Stimulated activated CD4-positive, alpha-beta T cell treated with anti-CD3 and anti-CD28 coated beads, TNF-alpha, amount 100 ng/mL, for 4 hours (primary cell): ENCODE results near the gene ADAM23.

Experiments
- DNase-seq, 3 experiments: peaks; one replicate each; pipeline ENCODE4 v3.0.0-alpha.2; 2020; ENCODE audit warnings: low read depth in 3 of 3

Gene ADAM23

GRCh38 chr2:206442474-206442832 lies 879 bp upstream of the ADAM23 start:
- no peak for DNase-seq

DNA sequence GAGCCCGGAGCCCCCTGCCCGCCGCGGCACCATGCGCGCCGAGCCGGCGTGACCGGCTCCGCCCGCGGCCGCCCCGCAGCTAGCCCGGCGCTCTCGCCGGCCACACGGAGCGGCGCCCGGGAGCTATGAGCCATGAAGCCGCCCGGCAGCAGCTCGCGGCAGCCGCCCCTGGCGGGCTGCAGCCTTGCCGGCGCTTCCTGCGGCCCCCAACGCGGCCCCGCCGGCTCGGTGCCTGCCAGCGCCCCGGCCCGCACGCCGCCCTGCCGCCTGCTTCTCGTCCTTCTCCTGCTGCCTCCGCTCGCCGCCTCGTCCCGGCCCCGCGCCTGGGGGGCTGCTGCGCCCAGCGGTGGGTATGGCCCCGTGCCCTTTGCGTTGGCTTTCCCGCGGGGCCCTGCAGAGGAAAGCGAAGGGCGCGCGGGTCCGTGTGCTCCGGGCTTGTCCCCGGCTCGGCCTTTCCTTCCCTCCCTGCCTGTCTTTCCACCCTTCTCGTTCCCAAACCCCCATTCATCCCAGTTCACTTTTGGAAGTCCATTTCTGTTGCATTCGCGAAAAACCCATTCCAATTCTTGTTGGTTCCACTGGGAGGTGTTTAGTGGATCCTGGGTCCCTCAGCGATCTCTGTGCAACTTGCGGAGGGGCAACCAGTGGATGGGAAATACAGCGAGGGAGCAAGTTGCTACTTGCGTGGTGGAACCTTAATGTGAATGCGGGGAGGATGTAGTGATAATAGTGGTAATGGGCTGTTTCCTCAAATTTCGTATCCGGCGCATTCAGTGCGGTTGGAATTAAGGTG lies 599 bp downstream of the ADAM23 start:
- no peak for DNase-seq

DNA sequence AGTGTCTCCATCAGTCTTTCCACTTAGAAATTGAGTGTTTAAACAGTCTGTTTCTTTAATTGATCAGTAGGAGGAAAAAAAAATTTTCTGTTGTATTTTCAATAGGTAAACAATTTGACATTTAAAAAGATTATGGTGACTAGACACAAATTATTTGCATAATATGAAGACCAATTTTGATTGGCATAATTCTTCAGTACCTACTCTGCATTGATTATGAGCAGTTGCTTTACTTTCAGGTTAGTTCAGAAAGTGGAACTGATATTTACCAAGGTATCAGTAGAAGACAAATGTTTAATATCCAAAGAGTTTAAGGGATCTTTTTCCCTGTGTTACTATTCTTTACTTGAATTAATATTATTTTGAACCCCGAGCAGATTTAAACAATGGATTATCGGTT lies 2.6 kb downstream of the ADAM23 start:
- DNase-seq = no peak

- DNase-seq = no peak
These were observed 8.9 kb downstream of the ADAM23 start for GRCh38 chr2:206452242-206452641.

GRCh38 chr2:206452750-206453149 lies 9.4 kb downstream of the ADAM23 start:
- DNase-seq = no peak

DNA sequence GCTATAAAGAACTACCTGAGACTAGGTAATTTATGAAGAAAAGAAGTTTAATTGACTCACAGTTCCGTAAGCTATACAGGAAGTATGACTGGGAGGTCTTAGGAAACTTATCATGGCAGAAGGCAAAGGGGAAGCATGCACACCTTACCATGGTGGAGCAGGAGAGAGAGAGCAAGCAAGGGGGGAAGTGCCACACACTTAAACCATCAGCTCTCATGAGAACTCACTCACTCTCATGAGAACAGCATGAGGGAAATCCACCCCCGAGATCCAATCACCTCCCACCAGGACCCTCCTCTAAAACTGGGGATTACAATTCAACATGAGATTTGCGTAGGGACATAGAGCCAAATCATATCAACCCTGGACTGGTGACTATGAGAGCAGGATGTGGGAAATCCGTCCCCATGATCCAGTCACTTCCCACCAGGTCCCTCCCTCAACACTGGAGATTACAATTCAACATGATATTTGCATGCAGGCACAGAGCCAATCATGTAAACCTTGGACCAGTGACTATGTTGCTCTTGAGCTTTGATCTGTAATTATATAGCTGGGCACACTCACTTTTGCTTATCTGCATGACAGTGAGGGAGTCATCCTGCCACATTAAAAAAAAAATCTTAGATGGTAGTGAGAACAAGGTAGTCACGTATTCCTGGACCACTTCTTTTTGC lies 12.9 kb downstream of the ADAM23 start:
- DNase-seq = no peak

GRCh38 chr2:206457188-206457634 lies 13.9 kb downstream of the ADAM23 start:
- DNase-seq = no peak

DNA sequence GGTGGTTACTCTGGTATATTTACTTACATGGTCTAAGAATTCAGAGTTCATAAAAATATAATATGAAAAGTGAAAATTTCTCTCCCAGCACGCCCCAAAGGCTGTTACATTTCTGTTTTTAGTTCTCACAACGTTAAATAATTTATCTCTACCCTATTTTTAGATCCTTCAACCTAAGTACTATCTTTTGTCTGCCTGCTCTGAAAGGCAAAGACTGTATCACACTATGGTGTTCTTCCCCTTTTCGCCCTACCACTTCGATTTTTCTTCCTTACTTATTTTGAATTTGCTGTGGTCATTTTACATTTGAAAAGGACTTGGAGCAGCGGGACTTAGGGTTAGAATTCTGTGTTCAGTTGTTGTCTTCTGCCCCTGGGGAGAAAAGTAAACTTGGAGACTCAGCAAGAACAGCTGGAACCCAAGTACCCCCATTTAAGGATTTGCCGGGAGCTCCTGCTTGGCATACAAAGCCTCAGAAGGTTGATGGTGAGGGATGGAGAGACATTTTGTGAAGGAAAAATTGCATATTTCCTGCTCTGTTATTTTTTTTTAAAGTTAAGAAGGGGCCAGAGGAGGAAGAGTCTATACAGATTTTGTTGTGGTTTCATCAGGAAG lies 19.0 kb downstream of the ADAM23 start:
- no peak for DNase-seq

- DNase-seq = no peak
These were observed 20.4 kb downstream of the ADAM23 start for GRCh38 chr2:206463685-206464084.

DNA sequence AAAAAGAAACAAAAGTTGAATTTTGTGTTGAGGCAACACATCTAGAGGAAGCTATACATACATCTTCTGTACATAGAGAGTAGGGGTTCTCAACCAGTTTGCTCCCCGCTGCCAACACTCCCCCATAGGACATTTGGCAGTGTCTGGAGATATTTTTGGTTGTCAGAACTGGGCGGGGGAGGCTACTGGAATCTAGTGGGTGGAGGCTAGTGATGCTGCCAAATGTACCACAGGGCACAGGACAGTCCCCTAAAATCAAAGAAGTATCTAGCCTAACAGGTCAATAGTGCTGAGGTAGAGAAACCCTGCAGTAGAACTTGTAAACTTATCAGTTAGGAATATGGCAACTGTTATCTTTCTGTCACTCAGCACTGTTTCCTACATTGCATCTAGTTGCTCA lies 21.3 kb downstream of the ADAM23 start:
- DNase-seq = no peak

GRCh38 chr2:206471524-206472062 lies 28.3 kb downstream of the ADAM23 start:
- no peak for DNase-seq

DNA sequence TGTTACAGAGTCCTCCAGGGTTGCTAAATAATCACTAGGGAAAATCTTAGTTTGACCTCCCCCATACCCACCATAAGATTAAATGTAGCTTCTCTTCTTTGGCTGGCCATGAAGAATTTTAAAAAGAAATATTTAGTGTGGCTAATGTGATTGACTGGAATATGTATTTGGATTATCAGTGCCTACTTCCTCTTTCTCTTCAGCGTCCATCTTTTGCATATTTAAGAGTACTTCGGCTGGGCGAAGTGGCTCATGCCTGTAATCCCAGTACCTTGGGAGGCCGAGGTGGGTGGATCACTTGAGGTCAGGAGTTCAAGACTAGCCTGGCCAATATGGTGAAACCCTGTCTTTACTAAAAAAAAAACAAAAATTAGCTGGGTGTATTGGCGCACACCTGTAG lies 28.8 kb downstream of the ADAM23 start:
- no peak for DNase-seq

DNA sequence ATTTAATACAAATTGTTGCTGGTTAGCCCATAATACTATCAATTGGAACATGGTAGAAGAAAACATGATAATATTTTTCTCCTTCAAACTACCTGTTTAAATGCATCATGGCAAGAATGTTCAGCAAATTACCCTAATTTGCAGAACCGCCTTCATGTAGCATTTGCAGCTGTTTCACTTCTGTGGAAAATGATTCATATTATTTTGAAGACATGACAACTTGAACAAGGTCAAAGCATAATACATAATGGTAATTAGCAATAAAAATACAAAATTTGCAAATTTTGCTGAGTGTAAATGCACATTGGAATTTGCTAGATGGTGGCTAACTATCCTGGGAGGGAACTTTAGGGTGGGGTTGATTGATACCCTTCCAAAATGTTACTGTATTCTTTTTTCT lies 30.8 kb downstream of the ADAM23 start:
- DNase-seq = no peak

GRCh38 chr2:206477296-206477695 lies 34.0 kb downstream of the ADAM23 start:
- no peak for DNase-seq

- DNase-seq = no peak
These were observed 35.0 kb downstream of the ADAM23 start for GRCh38 chr2:206478340-206478739.

GRCh38 chr2:206480161-206480560 lies 36.8 kb downstream of the ADAM23 start:
- no peak for DNase-seq

- DNase-seq = no peak
These were observed 37.3 kb downstream of the ADAM23 start for GRCh38 chr2:206480620-206481019.

DNA sequence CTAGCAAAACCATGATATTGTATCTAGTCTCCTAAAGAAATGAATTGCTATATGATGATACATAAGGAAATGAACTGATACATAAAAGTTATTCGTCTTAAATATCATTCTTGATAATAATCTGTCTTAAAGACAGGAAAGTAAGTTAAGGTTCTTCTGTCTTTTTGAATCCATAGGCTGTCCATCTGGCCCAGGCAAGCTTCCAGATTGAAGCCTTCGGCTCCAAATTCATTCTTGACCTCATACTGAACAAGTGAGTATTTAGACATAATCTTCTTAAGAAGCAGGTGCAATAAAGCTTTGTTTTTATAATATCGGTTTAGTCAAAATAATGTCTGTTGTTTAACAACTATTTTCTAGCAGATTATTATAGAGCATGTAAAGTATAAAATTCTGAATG lies 37.7 kb downstream of the ADAM23 start:
- no peak for DNase-seq

GRCh38 chr2:206482123-206482522 lies 38.8 kb downstream of the ADAM23 start:
- no peak for DNase-seq

- no peak for DNase-seq
These were observed 39.3 kb downstream of the ADAM23 start for GRCh38 chr2:206482633-206483032.

GRCh38 chr2:206488053-206488452 lies 44.7 kb downstream of the ADAM23 start:
- no peak for DNase-seq

GRCh38 chr2:206488623-206489022 lies 45.3 kb downstream of the ADAM23 start:
- DNase-seq = no peak

GRCh38 chr2:206494061-206494460 lies 50.7 kb downstream of the ADAM23 start:
- DNase-seq = no peak
